ENCODE data around the gene SH2D3A.

GRCh38 chr19:6779206-6779605 lies 12.0 kb upstream of the SH2D3A start:
- TF ChIP-seq CTCF (IDR thresholded peaks at IDR 0.05) (no peak), EZH2 (IDR thresholded peaks at IDR 0.05; ENCODE audit: borderline replicate concordance, insufficient read depth, low read depth, low read length, poor library complexity, severe bottlenecking) (no peak)

Data from B cell (primary cell).